ENCODE measurements around the gene WNT5A. TPM values are rescaled to one million over a fixed set of nuclear protein-coding genes. Genes with fewer than 3 reads are reported as not detected.

The WNT5A gene
- total RNA-seq, 1 donor from 2014 or later, result 45.8 TPM

- H3K27me3 ChIP-seq (ENCODE audit: insufficient read depth, low read length), result no peaks in the 10 kb centered on the region
- H3K9me3 ChIP-seq (ENCODE audit: insufficient read depth, low read depth, low read length), result no peaks in the 10 kb centered on the region
- Mint-ChIP-seq H3K9me3 (ENCODE audit: unreplicated experiment) (no peaks in the 10 kb centered on the region), H3K27ac (ENCODE audit: unreplicated experiment) (no peak overlapping the region), H3K27me3 (ENCODE audit: low read depth, unreplicated experiment) (peaks cover 10% of the 10 kb centered on the region), H3K4me3 (ENCODE audit: unreplicated experiment) (peak overlapping the region; percentile 51), H3K4me1 (ENCODE audit: low read depth, unreplicated experiment) (peaks cover 32% of the 10 kb centered on the region), H3K36me3 (ENCODE audit: low read depth, unreplicated experiment) (peaks cover 29% of the 10 kb centered on the region)
- peak; percentile 26 for FAIRE-seq
- H3K9ac ChIP-seq (ENCODE audit: low read length), result peak overlapping the region; percentile 99
- TF ChIP-seq EZH2 (IDR thresholded peaks at IDR 0.05; ENCODE audit: insufficient read depth, low read length) (no peak), CTCF (IDR thresholded peaks at IDR 0.05; ENCODE audit: insufficient read depth, low read depth, low read length) (no peak)
- no peak overlapping the region for H2AFZ ChIP-seq (ENCODE audit: low read depth, low read length)
- H3K27ac ChIP-seq (ENCODE audit: low read depth, low read length), result peak overlapping the region; percentile 97
- peaks cover 97% of the 10 kb centered on the region for H3K79me2 ChIP-seq (ENCODE audit: insufficient read depth, low read length)
- H3K4me1 ChIP-seq (ENCODE audit: insufficient read depth, low read length), result peaks cover 34% of the 10 kb centered on the region
- peaks cover 47% of the 10 kb centered on the region for H3K36me3 ChIP-seq (ENCODE audit: insufficient read depth, low read length)
- peaks cover 32% of the 10 kb centered on the region for H4K20me1 ChIP-seq (ENCODE audit: insufficient read depth, low read length)
- peak overlapping the region; percentile 95 for H3K4me3 ChIP-seq (ENCODE audit: insufficient read depth, low read depth, low read length)
- DNase-seq (ENCODE audit: low read depth), result peak; percentile 47
- H3K4me2 ChIP-seq (ENCODE audit: low read length), result peak overlapping the region; percentile 97
Observed at GRCh38 chr3:55477306-55478303, 9.5 kb downstream of the WNT5A start.

GRCh38 chr3:55476515-55476914, 10.6 kb downstream of the WNT5A start:
- Mint-ChIP-seq H3K27me3 (ENCODE audit: low read depth, unreplicated experiment) (peaks cover 10% of the 10 kb centered on the region), H3K4me3 (ENCODE audit: unreplicated experiment) (no peak overlapping the region), H3K4me1 (ENCODE audit: low read depth, unreplicated experiment) (peaks cover 32% of the 10 kb centered on the region), H3K9me3 (ENCODE audit: unreplicated experiment) (no peaks in the 10 kb centered on the region), H3K27ac (ENCODE audit: unreplicated experiment) (peak overlapping the region; percentile 76), H3K36me3 (ENCODE audit: low read depth, unreplicated experiment) (peaks cover 33% of the 10 kb centered on the region)
- Histone ChIP-seq H3K27ac (ENCODE audit: low read depth, low read length) (peak overlapping the region; percentile 97), H3K79me2 (ENCODE audit: insufficient read depth, low read length) (peaks cover 97% of the 10 kb centered on the region), H3K9me3 (ENCODE audit: insufficient read depth, low read depth, low read length) (no peaks in the 10 kb centered on the region), H3K4me3 (ENCODE audit: insufficient read depth, low read depth, low read length) (peak overlapping the region; percentile 95), H3K9ac (ENCODE audit: low read length) (peak overlapping the region; percentile 99), H3K36me3 (ENCODE audit: insufficient read depth, low read length) (peaks cover 57% of the 10 kb centered on the region), H4K20me1 (ENCODE audit: insufficient read depth, low read length) (peaks cover 42% of the 10 kb centered on the region), H3K4me1 (ENCODE audit: insufficient read depth, low read length) (peaks cover 38% of the 10 kb centered on the region), H2AFZ (ENCODE audit: low read depth, low read length) (no peak overlapping the region), H3K4me2 (ENCODE audit: low read length) (peak overlapping the region; percentile 97), H3K27me3 (ENCODE audit: insufficient read depth, low read length) (no peaks in the 10 kb centered on the region)
- DNase-seq (ENCODE audit: low read depth), result peak; percentile 95
- peak; percentile 96 for FAIRE-seq
- TF ChIP-seq CTCF (IDR thresholded peaks at IDR 0.05; ENCODE audit: insufficient read depth, low read depth, low read length), result no peak
- TF ChIP-seq EZH2 (IDR thresholded peaks at IDR 0.05; ENCODE audit: insufficient read depth, low read length), result no peak

Measured in astrocyte (in vitro differentiated cells and primary cell).